ENCODE measurements around the gene ATAT1. TPM values are rescaled to one million over a fixed set of nuclear protein-coding genes. Genes with fewer than 3 reads are reported as not detected.

The ATAT1 gene
- total RNA-seq, 1 experiment from 2014 or later = 19.3 TPM

- H3K4me3 Mint-ChIP-seq = no peak overlapping the region
- no peak for DNase-seq (ENCODE audit: low spot score)
- POLR2A ChIA-PET = interaction anchor here (0.9 to 1.4 kb wide), 2 partner anchors 9 to 22 kb away, joined by 3 to 8 read pairs; no protein-coding TSS in a partner anchor
- H3K4me1 Mint-ChIP-seq = no peaks in the 10 kb centered on the region
- no peak overlapping the region; the same call in 1 of the 2 replicates for H3K27ac Mint-ChIP-seq
- H3K36me3 Mint-ChIP-seq = peaks cover 76% of the 10 kb centered on the region
- no peaks in the 10 kb centered on the region for H3K27me3 Mint-ChIP-seq (ENCODE audit: low read depth)
- CTCF ChIA-PET = interaction anchor here (0.9 to 1.3 kb wide), 3 partner anchors 45 to 108 kb away, joined by 3 to 5 read pairs (median 4); no protein-coding TSS in a partner anchor
- no peak for TF ChIP-seq NFE2L1 (CRISPR knock-in tag; IDR thresholded peaks at IDR 0.05)
- no peak for TF ChIP-seq JUN (CRISPR knock-in tag; IDR thresholded peaks at IDR 0.05)
- no peak for TF ChIP-seq NR2C2 (CRISPR knock-in tag; IDR thresholded peaks at IDR 0.05)
- TF ChIP-seq ATF2 (CRISPR knock-in tag; IDR thresholded peaks at IDR 0.05; ENCODE audit: borderline replicate concordance, low read depth) = no peak
- no peak for TF ChIP-seq NR1H2 (CRISPR knock-in tag; IDR thresholded peaks at IDR 0.05)
- no peak for TF ChIP-seq CDX4 (CRISPR knock-in tag; IDR thresholded peaks at IDR 0.05; ENCODE audit: borderline replicate concordance)
- TF ChIP-seq ZNF425 (CRISPR knock-in tag; conservative IDR thresholded peaks at IDR 0.05) = no peak
- no peak for TF ChIP-seq SMAD4 (CRISPR knock-in tag; IDR thresholded peaks at IDR 0.05)
- no peak for TF ChIP-seq RORB (CRISPR knock-in tag; IDR thresholded peaks at IDR 0.05)
- no peak for TF ChIP-seq MXD4 (CRISPR knock-in tag; IDR thresholded peaks at IDR 0.05; ENCODE audit: borderline replicate concordance)
- TF ChIP-seq JAZF1 (CRISPR knock-in tag; IDR thresholded peaks at IDR 0.05) = no peak
- no peak for TF ChIP-seq OVOL2 (CRISPR knock-in tag; IDR thresholded peaks at IDR 0.05; ENCODE audit: borderline replicate concordance)
- no peak for TF ChIP-seq TCF7 (CRISPR knock-in tag; IDR thresholded peaks at IDR 0.05; ENCODE audit: low read depth)
- TF ChIP-seq NFYB (CRISPR knock-in tag; conservative IDR thresholded peaks at IDR 0.05; ENCODE audit: low read depth) = no peak
- TF ChIP-seq ZNF317 (CRISPR knock-in tag; IDR thresholded peaks at IDR 0.05; ENCODE audit: borderline replicate concordance, low read depth) = no peak
- TF ChIP-seq ZNF532 (CRISPR knock-in tag; IDR thresholded peaks at IDR 0.05; ENCODE audit: borderline replicate concordance) = no peak
- no peak for TF ChIP-seq MAX (CRISPR knock-in tag; IDR thresholded peaks at IDR 0.05)
- no peak for TF ChIP-seq E2F4 (CRISPR knock-in tag; IDR thresholded peaks at IDR 0.05; ENCODE audit: borderline replicate concordance, low read depth)
- no peak for TF ChIP-seq ZMAT4 (CRISPR knock-in tag; IDR thresholded peaks at IDR 0.05)
- TF ChIP-seq PREB (CRISPR knock-in tag; IDR thresholded peaks at IDR 0.05; ENCODE audit: borderline replicate concordance) = no peak
- no peak for ATAC-seq
- no peaks in the 10 kb centered on the region for H3K9me3 Mint-ChIP-seq
Observed at GRCh38 chr6:30589754-30590358, 36.8 kb upstream of the ATAT1 start.

Measured in WTC11 (cell line).